ENCODE data around the gene DNAJC10. TPM values are rescaled to one million over a fixed set of nuclear protein-coding genes. Genes with fewer than 3 reads are reported as not detected.
"Not testable (repeated sequence)": the region's sequence is repeated elsewhere in the genome, so short reads cannot be mapped to it uniquely, and the experiment has no call there.

Gene DNAJC10
- total RNA-seq, 2 experiments from 2014 or later: 117 to 227 TPM

GRCh38 chr2:182741620-182742019 lies 25.6 kb downstream of the DNAJC10 start:
- intact Hi-C loops (cut with micrococcal nuclease; ENCODE audit: unreplicated experiment): no loop called here
- no peak for TF ChIP-seq CTCF (conservative IDR thresholded peaks at IDR 0.05; ENCODE audit: low read length)
- no peak for TF ChIP-seq EZH2phosphoT487 (IDR thresholded peaks at IDR 0.05; ENCODE audit: borderline replicate concordance, low read depth, low read length)
- CTCF ChIA-PET (ENCODE audit: unreplicated experiment): no interaction called here
- POLR2A ChIA-PET: interaction anchor here (0.6 kb wide), 1 partner anchor 21 kb away, joined by 3 read pairs; no protein-coding TSS in a partner anchor
- no peak overlapping the region for H3K4me2 ChIP-seq (ENCODE audit: low read length)
- H3K4me3 ChIP-seq (ENCODE audit: low read depth, low read length, poor library complexity, severe bottlenecking): no peak overlapping the region
- H3K9me3 ChIP-seq (ENCODE audit: low read length): 0 out of 2 replicates have a peak, but pooled peaks cover 5% of the 10 kb centered on the region
- DNase-seq (ENCODE audit: low spot score): no peak
- H2AFZ ChIP-seq (ENCODE audit: low read length): no peak overlapping the region
- no peaks in the 10 kb centered on the region for H3K4me1 ChIP-seq (ENCODE audit: insufficient read depth, low read length, poor library complexity, severe bottlenecking)
- H3K27ac ChIP-seq (ENCODE audit: low read depth, low read length, poor library complexity, severe bottlenecking): no peak overlapping the region
- H3K79me2 ChIP-seq (ENCODE audit: insufficient read depth, low read depth, low read length): no peaks in the 10 kb centered on the region
- no peaks in the 10 kb centered on the region for H3K9me2 ChIP-seq (ENCODE audit: insufficient read depth, low read length)
- BruUV-seq (replicated peaks): no TSS peak
- peaks cover 85% of the 10 kb centered on the region for H3K36me3 ChIP-seq (ENCODE audit: insufficient read depth, low read length)
- no peaks in the 10 kb centered on the region for H4K20me1 ChIP-seq (ENCODE audit: insufficient read depth, low read length)

DNA sequence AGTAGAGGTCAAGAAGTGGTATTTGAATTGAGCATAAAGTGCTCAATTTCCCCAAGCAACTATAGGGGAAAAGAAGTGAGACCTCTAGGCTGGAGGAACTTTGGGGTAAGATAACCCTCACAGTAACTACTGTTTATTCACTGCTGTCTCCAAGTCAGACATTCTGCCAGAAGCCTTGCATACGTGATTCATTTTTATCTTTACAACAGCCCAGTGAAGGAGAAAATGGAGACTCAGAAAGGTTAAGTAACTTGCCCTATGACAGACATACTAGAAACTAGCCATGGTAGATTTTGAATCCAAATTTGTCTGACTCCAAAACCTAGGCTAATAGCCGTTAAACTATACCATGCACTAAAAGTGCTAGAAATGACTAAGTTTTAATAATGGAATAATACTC lies 28.4 kb downstream of the DNAJC10 start:
- Histone ChIP-seq H3K9me2 (ENCODE audit: insufficient read depth, low read length) (no peaks in the 10 kb centered on the region), H3K4me2 (ENCODE audit: low read length) (no peak overlapping the region), H2AFZ (ENCODE audit: low read length) (no peak overlapping the region), H3K27ac (ENCODE audit: low read depth, low read length, poor library complexity, severe bottlenecking) (no peak overlapping the region), H3K79me2 (ENCODE audit: insufficient read depth, low read depth, low read length) (no peaks in the 10 kb centered on the region), H3K4me3 (ENCODE audit: low read depth, low read length, poor library complexity, severe bottlenecking) (no peak overlapping the region), H3K9me3 (ENCODE audit: low read length) (0 out of 2 replicates have a peak, but pooled peaks cover 5% of the 10 kb centered on the region), H4K20me1 (ENCODE audit: insufficient read depth, low read length) (no peaks in the 10 kb centered on the region), H3K4me1 (ENCODE audit: insufficient read depth, low read length, poor library complexity, severe bottlenecking) (no peaks in the 10 kb centered on the region), H3K36me3 (ENCODE audit: insufficient read depth, low read length) (peaks cover 66% of the 10 kb centered on the region)
- intact Hi-C loops (cut with micrococcal nuclease; ENCODE audit: unreplicated experiment): no loop called here
- POLR2A ChIA-PET: no interaction called here
- no peak for DNase-seq (ENCODE audit: low spot score)
- TF ChIP-seq EZH2phosphoT487 (IDR thresholded peaks at IDR 0.05; ENCODE audit: borderline replicate concordance, low read depth, low read length) (no peak), CTCF (conservative IDR thresholded peaks at IDR 0.05; ENCODE audit: low read length) (no peak)
- CTCF ChIA-PET (ENCODE audit: unreplicated experiment): no interaction called here
- no TSS peak for BruUV-seq (replicated peaks)

DNA sequence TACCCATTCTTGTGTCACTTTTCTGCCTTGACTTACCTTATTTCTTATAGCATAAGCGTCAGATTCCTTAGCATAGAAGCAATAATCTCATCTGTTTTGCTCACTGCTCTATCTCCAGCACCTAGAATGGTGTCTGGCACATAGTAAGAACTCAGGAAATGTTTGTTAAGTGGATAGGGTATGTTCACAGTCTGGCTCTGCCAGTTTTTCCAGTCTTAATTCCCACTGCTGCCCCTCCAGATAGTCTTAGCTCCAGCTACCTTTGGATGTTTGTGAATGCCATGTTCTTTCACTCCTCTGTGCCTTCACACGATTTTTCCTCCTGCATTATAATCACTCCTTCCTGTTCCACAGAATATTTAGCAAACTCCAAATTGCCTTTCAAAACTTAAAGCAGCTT lies 29.0 kb downstream of the DNAJC10 start:
- H3K4me3 ChIP-seq (ENCODE audit: low read depth, low read length, poor library complexity, severe bottlenecking): no peak overlapping the region
- H3K4me2 ChIP-seq (ENCODE audit: low read length): no peak overlapping the region
- H3K9me2 ChIP-seq (ENCODE audit: insufficient read depth, low read length): no peaks in the 10 kb centered on the region
- peaks cover 67% of the 10 kb centered on the region for H3K36me3 ChIP-seq (ENCODE audit: insufficient read depth, low read length)
- POLR2A ChIA-PET: no interaction called here
- H3K79me2 ChIP-seq (ENCODE audit: insufficient read depth, low read depth, low read length): no peaks in the 10 kb centered on the region
- H3K9me3 ChIP-seq (ENCODE audit: low read length): 0 out of 2 replicates have a peak, but pooled peaks cover 5% of the 10 kb centered on the region
- intact Hi-C loops (cut with micrococcal nuclease; ENCODE audit: unreplicated experiment): no loop called here
- CTCF ChIA-PET (ENCODE audit: unreplicated experiment): no interaction called here
- TF ChIP-seq CTCF (conservative IDR thresholded peaks at IDR 0.05; ENCODE audit: low read length) (no peak), EZH2phosphoT487 (IDR thresholded peaks at IDR 0.05; ENCODE audit: borderline replicate concordance, low read depth, low read length) (no peak)
- H3K27ac ChIP-seq (ENCODE audit: low read depth, low read length, poor library complexity, severe bottlenecking): no peak overlapping the region
- H4K20me1 ChIP-seq (ENCODE audit: insufficient read depth, low read length): no peaks in the 10 kb centered on the region
- no TSS peak for BruUV-seq (replicated peaks)
- no peaks in the 10 kb centered on the region for H3K4me1 ChIP-seq (ENCODE audit: insufficient read depth, low read length, poor library complexity, severe bottlenecking)
- no peak overlapping the region for H2AFZ ChIP-seq (ENCODE audit: low read length)
- no peak for DNase-seq (ENCODE audit: low spot score)

DNA sequence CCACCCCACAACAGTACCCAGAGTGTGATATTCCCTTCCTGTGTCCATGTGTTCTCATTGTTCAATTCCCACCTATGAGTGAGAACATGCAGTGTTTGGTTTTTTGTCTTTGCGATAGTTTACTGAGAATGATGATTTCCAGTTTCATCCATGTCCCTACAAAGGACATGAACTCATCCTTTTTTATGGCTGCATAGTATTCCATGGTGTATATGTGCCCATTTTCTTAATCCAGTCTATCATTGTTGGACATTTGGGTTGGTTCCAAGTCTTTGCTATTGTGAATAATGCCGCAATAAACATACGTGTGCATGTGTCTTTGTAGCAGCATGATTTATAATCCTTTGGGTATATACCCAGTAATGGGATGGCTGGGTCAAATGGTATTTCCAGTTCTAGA lies 29.8 kb downstream of the DNAJC10 start:
- H4K20me1 ChIP-seq (ENCODE audit: insufficient read depth, low read length); H2AFZ ChIP-seq (ENCODE audit: low read length); H3K79me2 ChIP-seq (ENCODE audit: insufficient read depth, low read depth, low read length); H3K4me1 ChIP-seq (ENCODE audit: insufficient read depth, low read length, poor library complexity, severe bottlenecking); H3K9me2 ChIP-seq (ENCODE audit: insufficient read depth, low read length); CTCF ChIA-PET (ENCODE audit: unreplicated experiment); DNase-seq (ENCODE audit: low spot score); BruUV-seq (replicated peaks); H3K4me2 ChIP-seq (ENCODE audit: low read length); H3K4me3 ChIP-seq (ENCODE audit: low read depth, low read length, poor library complexity, severe bottlenecking); POLR2A ChIA-PET; intact Hi-C loops (cut with micrococcal nuclease; ENCODE audit: unreplicated experiment); H3K9me3 ChIP-seq (ENCODE audit: low read length); H3K27ac ChIP-seq (ENCODE audit: low read depth, low read length, poor library complexity, severe bottlenecking): not testable (repeated sequence)
- H3K36me3 ChIP-seq (ENCODE audit: insufficient read depth, low read length): peaks cover 67% of the 10 kb centered on the region
